ENCODE data around the gene PMP22.

PMP22 gene

DNA sequence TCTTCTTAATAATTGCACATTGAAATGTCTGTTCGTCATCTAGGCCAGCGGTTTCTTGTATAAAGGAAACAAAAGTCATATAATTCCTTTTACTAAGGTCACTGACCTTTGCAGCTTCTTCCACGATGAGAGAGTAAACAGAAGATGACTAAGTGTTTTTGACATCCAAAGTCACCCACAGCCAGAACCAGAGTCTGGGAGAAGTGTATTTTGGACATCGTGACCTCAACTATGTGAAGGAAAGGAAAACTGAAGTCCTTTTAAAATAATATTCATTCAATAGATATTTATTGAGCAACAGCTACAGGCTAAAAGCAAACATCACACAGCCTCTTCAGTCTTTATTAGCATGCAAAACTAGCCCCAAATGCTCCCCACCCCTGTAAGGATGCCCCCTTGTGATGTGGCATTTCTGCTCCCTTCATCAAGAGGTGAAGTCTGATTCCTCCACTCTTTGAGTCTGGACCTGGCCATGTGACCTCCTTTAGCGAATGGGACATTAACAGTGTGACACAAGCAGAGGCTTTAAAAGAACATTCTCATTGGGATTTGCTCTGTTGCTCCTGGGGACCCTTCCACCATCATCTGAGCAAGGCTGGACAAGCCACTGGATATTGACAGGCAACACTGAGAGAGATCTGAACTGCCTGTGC, 8.1 kb upstream of the PMP22 start:
- no peak for TF ChIP-seq CTCF (IDR thresholded peaks at IDR 0.05; ENCODE audit: low read depth, low read length)
- DNase-seq = no peak
- H3K9me3 ChIP-seq = no peaks in the 10 kb centered on the region
- H3K36me3 ChIP-seq = no peaks in the 10 kb centered on the region
- no peak overlapping the region for H3K4me3 ChIP-seq (ENCODE audit: low read depth, low read length)
- H3K4me1 ChIP-seq = no peaks in the 10 kb centered on the region
- H3K27me3 ChIP-seq = no peaks in the 10 kb centered on the region

- no peaks in the 10 kb centered on the region for H3K9me3 ChIP-seq
- H3K36me3 ChIP-seq = no peaks in the 10 kb centered on the region
- DNase-seq = no peak
- H3K4me1 ChIP-seq = no peaks in the 10 kb centered on the region
- no peaks in the 10 kb centered on the region for H3K27me3 ChIP-seq
- H3K4me3 ChIP-seq (ENCODE audit: low read depth, low read length) = no peak overlapping the region
- TF ChIP-seq CTCF (IDR thresholded peaks at IDR 0.05; ENCODE audit: low read depth, low read length) = no peak
These were observed 6.6 kb upstream of the PMP22 start for GRCh38 chr17:15271741-15272140.

DNA sequence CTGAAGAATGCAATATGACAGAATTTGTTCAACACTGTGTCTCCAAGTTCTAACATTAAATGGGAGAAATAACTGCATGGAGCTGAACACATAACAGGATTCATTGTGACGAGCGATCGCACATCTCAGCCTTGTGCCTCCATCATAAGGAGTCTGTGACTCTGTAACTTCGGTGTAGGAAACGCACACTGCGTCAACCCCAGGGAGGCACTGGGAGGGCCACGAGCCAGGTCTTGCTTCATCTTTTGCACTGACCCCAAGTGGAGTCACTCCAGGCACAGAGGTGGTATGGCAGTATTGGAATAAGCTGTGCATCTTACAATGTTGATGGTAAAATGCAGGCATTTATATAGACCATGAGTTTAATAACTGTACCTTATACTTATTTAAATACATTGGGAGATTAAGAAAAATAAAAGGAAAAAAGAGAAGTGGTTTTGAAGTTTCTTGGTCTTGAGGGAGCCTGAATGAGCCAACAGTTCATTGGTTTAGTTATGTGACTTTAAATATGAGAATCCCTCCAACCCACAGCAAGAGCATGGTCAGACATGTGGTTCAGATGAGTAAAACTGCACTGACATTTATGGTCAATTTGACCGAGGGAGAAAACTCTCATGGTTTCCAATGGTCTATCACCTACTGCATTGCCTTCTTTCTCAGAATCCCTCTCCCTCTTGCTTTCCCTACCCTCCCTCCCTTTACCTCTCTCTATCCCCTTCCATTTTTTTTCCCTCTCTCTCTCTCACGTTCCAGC, 5.7 kb upstream of the PMP22 start:
- H3K4me3 ChIP-seq (ENCODE audit: low read depth, low read length) = no peak overlapping the region
- DNase-seq = no peak

DNA sequence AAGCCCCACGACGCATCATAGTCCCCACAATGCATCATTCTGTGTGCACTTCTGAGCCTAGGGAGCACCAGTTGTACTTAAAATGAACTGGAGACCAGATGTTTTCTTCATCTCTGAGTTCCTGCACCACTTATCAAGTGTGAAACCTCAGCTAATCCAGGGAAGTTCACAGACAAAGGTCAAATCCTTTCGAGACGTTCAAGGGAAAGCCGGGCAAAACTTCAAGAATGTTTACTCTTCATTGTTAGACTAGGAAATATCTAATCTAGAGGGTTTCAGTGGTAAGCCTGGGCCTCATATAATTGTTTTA, 4.6 kb upstream of the PMP22 start:
- Histone ChIP-seq H3K4me1 (no peaks in the 10 kb centered on the region), H3K9me3 (no peaks in the 10 kb centered on the region), H3K4me3 (ENCODE audit: low read depth, low read length) (no peak overlapping the region), H3K27me3 (no peaks in the 10 kb centered on the region), H3K36me3 (no peaks in the 10 kb centered on the region)
- no peak for TF ChIP-seq CTCF (IDR thresholded peaks at IDR 0.05; ENCODE audit: low read depth, low read length)
- DNase-seq = no peak

More for the DNA sequence above, 5.7 kb upstream of the PMP22 start:
- Histone ChIP-seq H3K4me1 (no peaks in the 10 kb centered on the region), H3K9me3 (no peaks in the 10 kb centered on the region), H3K27me3 (no peaks in the 10 kb centered on the region), H3K36me3 (no peaks in the 10 kb centered on the region)
- TF ChIP-seq CTCF (IDR thresholded peaks at IDR 0.05; ENCODE audit: low read depth, low read length) = no peak

- H3K4me3 ChIP-seq (ENCODE audit: low read depth, low read length) = no peak overlapping the region
- no peak for TF ChIP-seq CTCF (IDR thresholded peaks at IDR 0.05; ENCODE audit: low read depth, low read length)
- H3K36me3 ChIP-seq = no peaks in the 10 kb centered on the region
- H3K4me1 ChIP-seq = no peaks in the 10 kb centered on the region
- no peak for DNase-seq
- no peaks in the 10 kb centered on the region for H3K27me3 ChIP-seq
- H3K9me3 ChIP-seq = no peaks in the 10 kb centered on the region
These were observed 4.1 kb upstream of the PMP22 start for GRCh38 chr17:15269087-15269779.

GRCh38 chr17:15268461-15268860, 3.3 kb upstream of the PMP22 start:
- no peak overlapping the region for H3K4me3 ChIP-seq (ENCODE audit: low read depth, low read length)
- no peak for TF ChIP-seq CTCF (IDR thresholded peaks at IDR 0.05; ENCODE audit: low read depth, low read length)

More at GRCh38 chr17:15268461-15268860, 3.3 kb upstream of the PMP22 start:
- Histone ChIP-seq H3K36me3 (no peaks in the 10 kb centered on the region), H3K9me3 (no peaks in the 10 kb centered on the region), H3K4me1 (no peaks in the 10 kb centered on the region), H3K27me3 (no peaks in the 10 kb centered on the region)
- DNase-seq = no peak

Data from BE2C (cell line).